OCI-LY3 (cell line): ENCODE data around the gene TOR1AIP1.

Experiments used
- CTCF ChIP-seq: fragments of 200-600, 300-600 bp; sonication (generic); IDR thresholded peaks from 2 replicates; pipeline ENCODE4 v1.5.1; 2014; ENCODE audit warnings: antibody characterized with exemption, low read length, low read depth
- EZH2phosphoT487 ChIP-seq: fragments of 200-600 bp; shearing (Covaris generic); IDR thresholded peaks from 2 replicates; pipeline ENCODE4 v1.6.1; 2018; ENCODE audit warnings: antibody characterized with exemption, mixed run types, low read depth

- no peak for TF ChIP-seq CTCF
- no peak for TF ChIP-seq EZH2phosphoT487
These were observed 48.8 kb downstream of the TOR1AIP1 start for GRCh38 chr1:179930867-179931266.
